Neuronal stem cell (in vitro differentiated cells): Measurements from ENCODE around the gene PLIN5.

Experiments used
- DNase-seq: peaks from one replicate; pipeline ENCODE4 v3.0.0-alpha.2; 2013; ENCODE audit warnings: low spot score
- H2AFZ ChIP-seq: one replicate; pipeline ENCODE4 v1.6.1; 2013; ENCODE audit warnings: mild to moderate bottlenecking, low read length, inconsistent platforms
- H2AK5ac ChIP-seq: 2 replicates; pipeline ENCODE4 v1.6.1; 2013; ENCODE audit warnings: low read depth, mild to moderate bottlenecking, inconsistent platforms, low read length, moderate library complexity, mixed read lengths
- H2BK120ac ChIP-seq: 2 replicates; pipeline ENCODE4 v1.6.1; 2013; ENCODE audit warnings: low read depth, mild to moderate bottlenecking, inconsistent platforms, low read length, moderate library complexity, mixed read lengths
- H2BK12ac ChIP-seq: one replicate; pipeline ENCODE4 v1.6.1; 2013; ENCODE audit warnings: low read length, inconsistent platforms
- H2BK15ac ChIP-seq: 2 replicates; pipeline ENCODE4 v1.6.1; 2013; ENCODE audit warnings: mild to moderate bottlenecking, low read length, inconsistent platforms, mixed read lengths
- H2BK5ac ChIP-seq: one replicate; pipeline ENCODE4 v1.6.1; 2013; ENCODE audit warnings: inconsistent platforms, mild to moderate bottlenecking, low read length, moderate library complexity
- H3K14ac ChIP-seq: one replicate; pipeline ENCODE4 v1.6.1; 2013; ENCODE audit warnings: low read length, inconsistent platforms
- H3K18ac ChIP-seq: 2 replicates; pipeline ENCODE4 v1.6.1; 2013; ENCODE audit warnings: low read length, inconsistent platforms
- H3K23ac ChIP-seq: 2 replicates; pipeline ENCODE4 v1.6.1; 2013; ENCODE audit warnings: low read depth, mild to moderate bottlenecking, mixed read lengths, low read length, inconsistent platforms; ENCODE audit not compliant: poor library complexity
- H3K27ac ChIP-seq: replicated peaks from 3 replicates; pipeline ENCODE4 v1.5.1; 2013; ENCODE audit warnings: low read length, inconsistent platforms
- H3K27me3 ChIP-seq, 3 experiments: 2 replicates each; pipeline ENCODE4 v1.6.1; 2013; ENCODE audit warnings: low read length in 3 of 3, mild to moderate bottlenecking in 2 of 3, inconsistent platforms in 1 of 3, low read depth in 1 of 3, mixed read lengths in 1 of 3, moderate library complexity in 1 of 3; ENCODE audit not compliant: control insufficient read depth in 3 of 3, insufficient read depth in 3 of 3
- H3K36me3 ChIP-seq, 2 donors: replicated peaks in 1 of 2; 2 replicates each; pipeline ENCODE4 v1.6.1; 2013; ENCODE audit warnings: low read length in 2 of 2; ENCODE audit not compliant: control insufficient read depth in 2 of 2, insufficient read depth in 2 of 2
- H3K4ac ChIP-seq: 2 replicates; pipeline ENCODE4 v1.6.1; 2013; ENCODE audit warnings: inconsistent platforms, mild to moderate bottlenecking, low read length, moderate library complexity
- H3K4me1 ChIP-seq, 2 donors: 1 replicate in 1 of 2; 2 replicates in 1 of 2; pipeline ENCODE4 v1.6.1; 2013; ENCODE audit warnings: low read length in 2 of 2, low read depth in 1 of 2; ENCODE audit not compliant: control insufficient read depth in 2 of 2, insufficient read depth in 1 of 2
- H3K4me2 ChIP-seq: one replicate; pipeline ENCODE4 v1.6.1; 2013; ENCODE audit warnings: mild to moderate bottlenecking, low read length, inconsistent platforms; ENCODE audit not compliant: insufficient read depth, poor library complexity, severe bottlenecking
- H3K4me3 ChIP-seq, 2 donors: 2 replicates each; pipeline ENCODE4 v1.5.1; 2013; ENCODE audit warnings: low read length in 2 of 2, mild to moderate bottlenecking in 2 of 2, inconsistent platforms in 1 of 2, moderate library complexity in 1 of 2
- H3K79me1 ChIP-seq: one replicate; pipeline ENCODE4 v1.6.1; 2013; ENCODE audit warnings: low read depth, mild to moderate bottlenecking, inconsistent platforms, low read length, moderate library complexity
- H3K9ac ChIP-seq: one replicate; pipeline ENCODE4 v1.6.1; 2013; ENCODE audit warnings: mild to moderate bottlenecking, low read depth, low read length, inconsistent platforms; ENCODE audit not compliant: poor library complexity
- H3K9me3 ChIP-seq, 2 donors: replicated peaks in 1 of 2; 2 replicates each; pipeline versions ENCODE3 to v1.6.1; 2013; ENCODE audit warnings: low read length in 2 of 2, mild to moderate bottlenecking in 2 of 2, inconsistent platforms in 1 of 2, low read depth in 1 of 2, mixed read lengths in 1 of 2, moderate library complexity in 1 of 2; ENCODE audit not compliant: control insufficient read depth in 2 of 2, insufficient read depth in 1 of 2
- H4K8ac ChIP-seq: one replicate; pipeline ENCODE4 v1.6.1; 2013; ENCODE audit warnings: low read depth, mild to moderate bottlenecking, inconsistent platforms, low read length, moderate library complexity
- H4K91ac ChIP-seq: one replicate; pipeline ENCODE4 v1.6.1; 2013; ENCODE audit warnings: low read length, low read depth, mild to moderate bottlenecking, inconsistent platforms; ENCODE audit not compliant: poor library complexity
- WGBS, 2 donors: extraction: QIAGEN DNeasy Blood & Tissue Kit; methylation state at CpG; one replicate each; pipeline ENCODE4 v1.1.7; 2013; ENCODE audit warnings: missing lambda C conversion rate in 2 of 2, mixed read lengths in 1 of 2; ENCODE audit not compliant: insufficient read length in 2 of 2, insufficient replicate concordance in 1 of 2; ENCODE audit errors: extremely low coverage in 2 of 2; 5-methylcytosine and 5-hydroxymethylcytosine counted together

PLIN5 gene

DNA sequence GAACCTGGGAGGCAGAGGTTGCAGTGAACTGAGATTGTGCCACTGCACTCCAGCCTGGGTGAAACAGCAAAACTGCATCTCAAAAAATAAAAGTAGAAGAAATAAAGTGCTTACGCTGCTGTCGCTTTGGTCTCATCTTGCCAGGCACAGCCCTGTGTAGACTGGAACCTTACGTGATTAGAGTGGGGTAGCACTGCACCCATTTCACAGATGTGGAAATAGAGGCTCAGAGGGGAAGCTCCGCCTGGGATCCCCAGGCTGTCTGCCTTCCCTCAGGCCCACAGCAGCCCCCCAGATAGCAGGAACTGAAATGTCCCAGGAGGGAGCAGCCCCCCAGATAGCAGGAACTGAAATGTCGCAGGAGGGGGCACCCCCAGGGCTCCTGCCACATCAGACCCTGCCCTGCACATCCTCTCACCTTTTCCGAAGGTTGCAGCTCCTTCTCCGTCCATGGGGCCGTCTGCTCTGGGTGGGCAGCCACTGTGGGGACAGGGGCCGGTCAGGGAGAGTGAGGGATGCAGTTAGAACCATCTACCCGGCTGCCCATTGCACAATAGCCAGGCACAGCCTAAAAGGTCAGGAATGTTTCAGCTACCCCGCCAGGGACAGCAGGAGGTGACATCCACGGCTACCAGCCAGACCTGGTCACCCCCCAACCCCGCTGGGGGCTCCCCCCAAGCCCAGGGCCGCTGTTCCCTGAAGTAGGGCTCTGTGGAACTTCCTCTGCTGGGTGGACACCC lies 18.7 kb downstream of the PLIN5 start:
- no peak overlapping the region for H2BK12ac ChIP-seq
- H2AFZ ChIP-seq, result no peak overlapping the region
- no peaks in the 10 kb centered on the region for H3K9me3 ChIP-seq
- no peak overlapping the region for H3K23ac ChIP-seq
- no peak overlapping the region for H4K8ac ChIP-seq
- H2BK5ac ChIP-seq, result no peak overlapping the region
- no peak overlapping the region for H3K4me3 ChIP-seq
- peaks cover 0 to 4% (median under 1%) of the 10 kb centered on the region in 3 experiments for H3K27me3 ChIP-seq
- DNase-seq, result no peak
- H3K4ac ChIP-seq, result no peak overlapping the region
- no peak overlapping the region for H3K27ac ChIP-seq
- H3K9ac ChIP-seq, result no peak overlapping the region
- H3K4me1 ChIP-seq, result peaks cover 0 to 4% of the 10 kb centered on the region in 2 donors
- no peak overlapping the region for H2BK120ac ChIP-seq
- H3K4me2 ChIP-seq, result no peak overlapping the region
- peak overlapping the region; percentile 31 for H3K14ac ChIP-seq
- no peak overlapping the region for H4K91ac ChIP-seq
- WGBS, 2 donors, result no CpG with 5 or more reads among the region's 14 CpGs
- H3K18ac ChIP-seq, result peak overlapping the region; percentile 67
- H2BK15ac ChIP-seq, result peak overlapping the region; percentile 67
- no peaks in the 10 kb centered on the region for H3K36me3 ChIP-seq
- peak overlapping the region; percentile 94 for H2AK5ac ChIP-seq
- no peaks in the 10 kb centered on the region for H3K79me1 ChIP-seq

DNA sequence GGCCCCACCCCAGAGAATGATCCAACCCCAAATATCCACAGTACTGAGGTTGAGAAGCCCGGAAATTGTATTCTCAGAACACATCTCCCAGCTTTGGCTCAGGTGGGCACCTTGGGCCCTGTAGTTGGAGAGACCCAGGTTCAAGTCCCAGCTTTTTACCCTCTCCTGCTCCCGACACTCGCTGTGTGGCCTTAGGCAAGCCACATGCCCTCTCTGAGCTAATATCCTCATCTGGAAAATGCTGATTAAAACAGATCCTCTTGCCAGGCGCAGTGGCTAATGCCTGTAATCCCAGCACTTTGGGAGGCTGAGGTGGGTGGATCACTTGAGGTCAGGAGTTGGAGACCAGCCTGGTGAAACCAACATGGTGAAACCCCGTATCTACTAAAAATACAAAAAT lies 19.3 kb downstream of the PLIN5 start:
- H2BK12ac ChIP-seq, result no peak overlapping the region
- no peak overlapping the region for H2BK15ac ChIP-seq
- H3K9me3 ChIP-seq, result no peaks in the 10 kb centered on the region
- WGBS, 2 donors, result no CpG with 5 or more reads among the region's 5 CpGs
- H3K36me3 ChIP-seq, result no peaks in the 10 kb centered on the region
- peaks cover 0 to 4% of the 10 kb centered on the region in 2 donors for H3K4me1 ChIP-seq
- H2AK5ac ChIP-seq, result no peak overlapping the region
- no peak overlapping the region for H3K9ac ChIP-seq
- H4K91ac ChIP-seq, result no peak overlapping the region
- no peak for DNase-seq
- H3K79me1 ChIP-seq, result no peaks in the 10 kb centered on the region
- no peak overlapping the region for H3K18ac ChIP-seq
- no peak overlapping the region for H3K14ac ChIP-seq
- H3K4me2 ChIP-seq, result no peak overlapping the region
- no peak overlapping the region for H3K27ac ChIP-seq
- peaks cover 0 to 4% (median 0%) of the 10 kb centered on the region in 3 experiments for H3K27me3 ChIP-seq
- H2AFZ ChIP-seq, result no peak overlapping the region
- H2BK5ac ChIP-seq, result no peak overlapping the region
- no peak overlapping the region for H3K4ac ChIP-seq
- H3K23ac ChIP-seq, result no peak overlapping the region
- H2BK120ac ChIP-seq, result no peak overlapping the region
- no peak overlapping the region for H4K8ac ChIP-seq
- H3K4me3 ChIP-seq, result no peak overlapping the region

DNA sequence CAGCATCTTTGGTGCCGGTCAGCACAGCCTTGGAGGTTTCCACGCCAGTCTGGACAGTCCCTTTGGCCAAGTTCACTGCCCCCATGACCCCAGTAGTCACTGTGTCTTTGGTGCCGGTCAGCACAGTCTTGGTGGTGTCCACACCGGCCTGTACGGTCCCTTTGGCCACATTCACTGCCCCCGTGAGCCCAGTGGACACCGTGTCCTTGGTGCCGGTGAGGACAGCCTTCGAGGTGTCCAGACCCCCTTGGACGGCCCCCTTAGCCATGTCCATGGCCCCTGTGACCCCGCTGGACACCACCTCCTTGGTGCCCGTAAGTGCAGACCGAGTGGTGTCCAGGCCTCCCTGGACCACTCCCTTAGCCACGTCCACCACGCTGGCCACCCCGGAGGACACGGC lies 21.8 kb downstream of the PLIN5 start:
- Histone ChIP-seq H3K9ac (no peak overlapping the region), H3K23ac (no peak overlapping the region), H2AK5ac (no peak overlapping the region), H2AFZ (no peak overlapping the region), H2BK5ac (peak overlapping the region; percentile 39), H3K79me1 (peaks cover 2% of the 10 kb centered on the region), H3K27me3 (peaks cover 0 to 4% (median 0%) of the 10 kb centered on the region in 3 experiments), H3K9me3 (no peaks in the 10 kb centered on the region), H3K14ac (peak overlapping the region; percentile 75), H2BK15ac (no peak overlapping the region), H3K27ac (no peak overlapping the region), H3K4me1 (peaks cover 0 to 4% of the 10 kb centered on the region in 2 donors), H3K4ac (no peak overlapping the region), H4K91ac (no peak overlapping the region), H3K36me3 (no peaks in the 10 kb centered on the region), H4K8ac (no peak overlapping the region), H2BK12ac (no peak overlapping the region), H2BK120ac (no peak overlapping the region), H3K18ac (no peak overlapping the region), H3K4me2 (no peak overlapping the region), H3K4me3 (no peak overlapping the region)
- DNase-seq, result no peak
- WGBS, 2 donors, result no CpG with 5 or more reads among the region's 17 CpGs

DNA sequence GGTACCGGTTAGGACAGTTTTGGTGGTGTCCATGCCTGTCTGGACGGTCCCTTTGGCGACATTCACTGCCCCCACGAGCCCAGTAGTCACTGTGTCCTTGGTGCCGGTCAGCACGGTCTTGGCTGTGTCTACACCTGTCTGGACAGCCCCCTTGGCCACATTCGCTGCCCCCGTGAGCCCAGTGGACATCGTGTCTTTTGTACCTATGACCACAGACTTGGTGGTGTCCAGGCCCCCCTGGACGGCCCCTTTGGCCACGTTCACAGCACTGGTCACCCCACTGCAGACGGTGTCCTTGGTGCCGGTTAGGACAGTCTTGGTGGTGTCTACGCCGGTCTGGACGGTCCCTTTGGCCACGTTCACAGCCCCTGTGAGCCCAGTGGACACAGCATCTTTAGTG lies 23.0 kb downstream of the PLIN5 start:
- DNase-seq, result no peak
- Histone ChIP-seq H3K4ac (no peak overlapping the region), H3K9ac (no peak overlapping the region), H3K36me3 (no peaks in the 10 kb centered on the region), H3K79me1 (peaks cover 3% of the 10 kb centered on the region), H2AK5ac (no peak overlapping the region), H3K18ac (peak overlapping the region; percentile 60), H2BK5ac (no peak overlapping the region), H2BK15ac (no peak overlapping the region), H3K14ac (no peak overlapping the region), H3K23ac (no peak overlapping the region), H3K27ac (no peak overlapping the region), H4K8ac (no peak overlapping the region), H2AFZ (no peak overlapping the region), H2BK120ac (no peak overlapping the region), H3K4me1 (peaks cover 0 to 4% of the 10 kb centered on the region in 2 donors), H3K27me3 (peaks cover 0 to 4% (median 0%) of the 10 kb centered on the region in 3 experiments), H2BK12ac (no peak overlapping the region), H3K9me3 (no peaks in the 10 kb centered on the region), H3K4me2 (no peak overlapping the region), H4K91ac (no peak overlapping the region), H3K4me3 (no peak overlapping the region)
- no CpG with 5 or more reads among the region's 17 CpGs for WGBS, 2 donors
